KOPT-K1 (cell line): ENCODE measurements around the gene ATXN2.
"Not testable (repeated sequence)": the region's sequence is repeated elsewhere in the genome, so short reads cannot be mapped to it uniquely, and the experiment has no call there.

Experiments
- H3K27ac ChIP-seq: fragments of 200-600 bp; sonication (generic); 2 replicates; pipeline ENCODE4 v1.5.1; 2016; ENCODE audit warnings: antibody characterized with exemption, mild to moderate bottlenecking, low read depth, low read length; ENCODE audit not compliant: poor library complexity, severe bottlenecking
- H3K36me3 ChIP-seq: fragments of 200-600 bp; sonication (generic); 2 replicates; pipeline ENCODE4 v1.5.1; 2017; ENCODE audit warnings: antibody characterized with exemption, mild to moderate bottlenecking, low read length, moderate library complexity; ENCODE audit not compliant: insufficient read depth
- H3K9me3 ChIP-seq: fragments of 200-600 bp; sonication (generic); 2 replicates; pipeline ENCODE4 v1.5.1; 2017; ENCODE audit warnings: antibody characterized with exemption, low read length, mild to moderate bottlenecking; ENCODE audit not compliant: insufficient read depth, poor library complexity, severe bottlenecking

ATXN2 gene

GRCh38 chr12:111411185-111411764, 187.8 kb downstream of the ATXN2 start:
- Histone ChIP-seq H3K36me3 (peaks cover 10% of the 10 kb centered on the region; the same call in 1 of the 2 replicates), H3K9me3 (no peaks in the 10 kb centered on the region), H3K27ac (peak overlapping the region; percentile 65)

GRCh38 chr12:111410431-111411184, 188.5 kb downstream of the ATXN2 start:
- Histone ChIP-seq H3K9me3 (no peaks in the 10 kb centered on the region), H3K36me3 (0 out of 2 replicates have a peak, but pooled peaks cover 6% of the 10 kb centered on the region), H3K27ac (peak overlapping the region; percentile 28)

- H3K36me3 ChIP-seq, result 0 out of 2 replicates have a peak, but pooled peaks cover 6% of the 10 kb centered on the region
- H3K9me3 ChIP-seq, result no peaks in the 10 kb centered on the region
- peak overlapping the region; percentile 28 for H3K27ac ChIP-seq
Measured at GRCh38 chr12:111409780-111410430, 189.2 kb downstream of the ATXN2 start.

GRCh38 chr12:111409403-111409779, 189.7 kb downstream of the ATXN2 start:
- Histone ChIP-seq H3K9me3 (no peaks in the 10 kb centered on the region), H3K27ac (no peak overlapping the region), H3K36me3 (0 out of 2 replicates have a peak, but pooled peaks cover 6% of the 10 kb centered on the region)

- Histone ChIP-seq H3K36me3 (0 out of 2 replicates have a peak, but pooled peaks cover 6% of the 10 kb centered on the region), H3K27ac (peak overlapping the region; percentile 97), H3K9me3 (no peaks in the 10 kb centered on the region)
Measured at GRCh38 chr12:111408686-111409402, 190.3 kb downstream of the ATXN2 start.

- Histone ChIP-seq H3K36me3 (no peaks in the 10 kb centered on the region), H3K27ac (peak overlapping the region; percentile 97)
Measured at GRCh38 chr12:111408116-111408440, 191.0 kb downstream of the ATXN2 start.

GRCh38 chr12:111407377-111408115, 191.6 kb downstream of the ATXN2 start:
- peak overlapping the region; percentile 97 for H3K27ac ChIP-seq
- no peaks in the 10 kb centered on the region for H3K36me3 ChIP-seq
- H3K9me3 ChIP-seq, result no peaks in the 10 kb centered on the region

More at GRCh38 chr12:111408116-111408440, 191.0 kb downstream of the ATXN2 start:
- H3K9me3 ChIP-seq, result no peaks in the 10 kb centered on the region

- peak overlapping the region; percentile 97 for H3K27ac ChIP-seq
- no peaks in the 10 kb centered on the region for H3K36me3 ChIP-seq
- no peaks in the 10 kb centered on the region for H3K9me3 ChIP-seq
Measured at GRCh38 chr12:111406474-111407376, 192.4 kb downstream of the ATXN2 start.

GRCh38 chr12:111405859-111406473, 193.1 kb downstream of the ATXN2 start, which contains the start of gene SH2B3:
TSS of gene SH2B3 (plus strand) at chr12:111405923. CDS start at chr12:111418146, 12,223 bp downstream.
- Histone ChIP-seq H3K36me3 (no peaks in the 10 kb centered on the region), H3K27ac (peak within 1 kb of the TSS; percentile 97), H3K9me3 (no peaks in the 10 kb centered on the region)

GRCh38 chr12:111405149-111405858, 193.8 kb downstream of the ATXN2 start:
- Histone ChIP-seq H3K9me3 (no peaks in the 10 kb centered on the region), H3K27ac (peak overlapping the region; percentile 97), H3K36me3 (no peaks in the 10 kb centered on the region)

GRCh38 chr12:111404362-111405148, 194.6 kb downstream of the ATXN2 start:
- Histone ChIP-seq H3K9me3 (no peaks in the 10 kb centered on the region), H3K27ac (peak overlapping the region; percentile 97), H3K36me3 (no peaks in the 10 kb centered on the region)

GRCh38 chr12:111402490-111402824, 196.7 kb downstream of the ATXN2 start:
- not testable (repeated sequence) for H3K36me3 ChIP-seq, H3K27ac ChIP-seq, H3K9me3 ChIP-seq
